SH-SY5Y (cell line): ENCODE measurements around the gene NUPR1.

Experiments
- GATA2 ChIP-seq: IDR thresholded peaks from 2 replicates; pipeline ENCODE4 v1.6.1; 2011; ENCODE audit warnings: mild to moderate bottlenecking, low read depth, low read length
- GATA3 ChIP-seq: IDR thresholded peaks from 2 replicates; pipeline ENCODE4 v1.6.1; 2011; ENCODE audit warnings: low read depth, mild to moderate bottlenecking, low read length, moderate library complexity

GRCh38 chr16:28587386-28587785 lies 48.6 kb upstream of the NUPR1 start:
- TF ChIP-seq GATA2, result no peak
- TF ChIP-seq GATA3, result no peak
